ENCODE data around the gene MS4A2. TPM values are rescaled to one million over a fixed set of nuclear protein-coding genes. Genes with fewer than 3 reads are reported as not detected.
"Not testable (repeated sequence)": the region's sequence is repeated elsewhere in the genome, so short reads cannot be mapped to it uniquely, and the experiment has no call there.

MS4A2 gene
- total RNA-seq, 1 donor: not detected

GRCh38 chr11:60069450-60069849 lies 19.0 kb upstream of the MS4A2 start:
- H3K9me3 ChIP-seq (ENCODE audit: low read depth, low read length): no peaks in the 10 kb centered on the region
- H3K27ac ChIP-seq (ENCODE audit: low read depth, low read length): no peak overlapping the region
- H2AFZ ChIP-seq (ENCODE audit: low read length): no peak overlapping the region
- no peaks in the 10 kb centered on the region for H3K79me2 ChIP-seq (ENCODE audit: insufficient read depth, low read length)
- H4K20me1 ChIP-seq (ENCODE audit: insufficient read depth, low read length): no peaks in the 10 kb centered on the region
- H3K27me3 ChIP-seq (ENCODE audit: insufficient read depth, low read length): no peaks in the 10 kb centered on the region
- no peaks in the 10 kb centered on the region for H3K36me3 ChIP-seq (ENCODE audit: insufficient read depth, low read length)
- no peak for DNase-seq (ENCODE audit: insufficient read length, low spot score, missing footprints)
- H3K4me3 ChIP-seq (ENCODE audit: insufficient read depth, low read length): no peak overlapping the region
- H3K4me1 ChIP-seq (ENCODE audit: insufficient read depth, low read length): no peaks in the 10 kb centered on the region
- no peak for TF ChIP-seq CTCF (IDR thresholded peaks at IDR 0.05; ENCODE audit: extremely low read depth, low read depth, low read length)
- H3K4me2 ChIP-seq (ENCODE audit: insufficient read depth, low read length): no peak overlapping the region

GRCh38 chr11:60071644-60072043 lies 16.8 kb upstream of the MS4A2 start:
- H3K4me2 ChIP-seq (ENCODE audit: insufficient read depth, low read length); H3K27me3 ChIP-seq (ENCODE audit: insufficient read depth, low read length); H3K79me2 ChIP-seq (ENCODE audit: insufficient read depth, low read length); DNase-seq (ENCODE audit: insufficient read length, low spot score, missing footprints); H3K4me1 ChIP-seq (ENCODE audit: insufficient read depth, low read length); H3K9me3 ChIP-seq (ENCODE audit: low read depth, low read length); H3K36me3 ChIP-seq (ENCODE audit: insufficient read depth, low read length); H4K20me1 ChIP-seq (ENCODE audit: insufficient read depth, low read length); H3K27ac ChIP-seq (ENCODE audit: low read depth, low read length); H3K4me3 ChIP-seq (ENCODE audit: insufficient read depth, low read length); H2AFZ ChIP-seq (ENCODE audit: low read length): not testable (repeated sequence)

- DNase-seq (ENCODE audit: insufficient read length, low spot score, missing footprints): no peak
- Histone ChIP-seq H3K4me3 (ENCODE audit: insufficient read depth, low read length) (no peak overlapping the region), H2AFZ (ENCODE audit: low read length) (no peak overlapping the region), H3K79me2 (ENCODE audit: insufficient read depth, low read length) (no peaks in the 10 kb centered on the region), H3K27me3 (ENCODE audit: insufficient read depth, low read length) (no peaks in the 10 kb centered on the region), H3K27ac (ENCODE audit: low read depth, low read length) (no peak overlapping the region), H3K36me3 (ENCODE audit: insufficient read depth, low read length) (no peaks in the 10 kb centered on the region), H3K4me1 (ENCODE audit: insufficient read depth, low read length) (no peaks in the 10 kb centered on the region), H4K20me1 (ENCODE audit: insufficient read depth, low read length) (no peaks in the 10 kb centered on the region), H3K9me3 (ENCODE audit: low read depth, low read length) (no peaks in the 10 kb centered on the region), H3K4me2 (ENCODE audit: insufficient read depth, low read length) (no peak overlapping the region)
- no peak for TF ChIP-seq CTCF (IDR thresholded peaks at IDR 0.05; ENCODE audit: extremely low read depth, low read depth, low read length)
Measured at GRCh38 chr11:60077216-60077817, 11.1 kb upstream of the MS4A2 start.

- Histone ChIP-seq H3K36me3 (ENCODE audit: insufficient read depth, low read length) (no peaks in the 10 kb centered on the region), H3K27ac (ENCODE audit: low read depth, low read length) (no peak overlapping the region), H3K4me1 (ENCODE audit: insufficient read depth, low read length) (no peaks in the 10 kb centered on the region), H4K20me1 (ENCODE audit: insufficient read depth, low read length) (no peaks in the 10 kb centered on the region), H3K79me2 (ENCODE audit: insufficient read depth, low read length) (no peaks in the 10 kb centered on the region), H2AFZ (ENCODE audit: low read length) (no peak overlapping the region), H3K4me3 (ENCODE audit: insufficient read depth, low read length) (no peak overlapping the region), H3K27me3 (ENCODE audit: insufficient read depth, low read length) (no peaks in the 10 kb centered on the region), H3K9me3 (ENCODE audit: low read depth, low read length) (no peaks in the 10 kb centered on the region), H3K4me2 (ENCODE audit: insufficient read depth, low read length) (no peak overlapping the region)
- no peak for TF ChIP-seq CTCF (IDR thresholded peaks at IDR 0.05; ENCODE audit: extremely low read depth, low read depth, low read length)
- DNase-seq (ENCODE audit: insufficient read length, low spot score, missing footprints): no peak
Measured at GRCh38 chr11:60077981-60078380, 10.5 kb upstream of the MS4A2 start.
